Ovary (tissue), 9 donors: ENCODE measurements around the gene MEGF6. TPM values are rescaled to one million over a fixed set of nuclear protein-coding genes. Genes with fewer than 3 reads are reported as not detected.
A peak's percentile ranks its signal among the peaks of the same experiment; 100 is the strongest.

Experiments used
- DNase-seq, 5 donors: peaks; one replicate each; pipeline ENCODE4 v3.0.0-alpha.2; 2019 to 2020
- H3K27ac ChIP-seq, 2 donors: fragments of 200-600 bp; one replicate each; pipeline versions ENCODE4 v1.5.1 to v1.8.0; 2019 to 2022
- H3K27me3 ChIP-seq: fragments of 200-600 bp; one replicate; pipeline ENCODE4 v1.8.0; 2022
- H3K36me3 ChIP-seq: fragments of 200-600 bp; sonication (generic); one replicate; pipeline ENCODE4 v1.5.1; 2019
- H3K4me1 ChIP-seq: one replicate; pipeline ENCODE4 v1.8.1; 2013; ENCODE audit warnings: mild to moderate bottlenecking, moderate library complexity; ENCODE audit not compliant: insufficient read depth
- H3K4me3 ChIP-seq: fragments of 200-600 bp; sonication (generic); one replicate; pipeline ENCODE4 v1.5.1; 2017
- H3K9me3 ChIP-seq, 2 donors: fragments of 200-600 bp in 1 of 2; sonication (generic) in 1 of 2; one replicate each; pipeline versions ENCODE4 v1.5.1 to v1.8.1; 2013 to 2019; ENCODE audit warnings: mild to moderate bottlenecking in 1 of 2, moderate library complexity in 1 of 2
- CTCF ChIP-seq, 3 donors: fragments of 450-650 bp in 2 of 3; fragments of 200-600 bp in 1 of 3; IDR thresholded peaks; one replicate each; pipeline versions ENCODE4 v1.5.1 to v1.8.0; 2016 to 2022; ENCODE audit warnings: antibody characterized with exemption in 3 of 3, mild to moderate bottlenecking in 1 of 3
- EP300 ChIP-seq: sonication (generic); formaldehyde crosslinking; IDR thresholded peaks from one replicate; pipeline ENCODE4 v1.6.1; 2017; ENCODE audit warnings: antibody characterized with exemption
- POLR2A ChIP-seq: fragments of 450-650 bp; IDR thresholded peaks from one replicate; pipeline ENCODE4 v1.6.1; 2017; ENCODE audit warnings: antibody characterized with exemption, mild to moderate bottlenecking, moderate library complexity
- WGBS, 3 donors: extraction: QIAGEN DNeasy Blood & Tissue Kit in 1 of 3; methylation state at CpG; one replicate each; pipeline versions ENCODE4 v1.1.5 to v1.1.7; 2013 to 2017; 5-methylcytosine and 5-hydroxymethylcytosine counted together
- intact Hi-C, 4 donors: fragments of 100-400 bp; cut with DNase I; formaldehyde crosslinking; loops; one replicate each; pipeline versions ENCODE4 v1.11.0 to v1.15.1; 2022 to 2023
- polyA plus RNA-seq, 2 donors: library from polyadenylated mRNA; stranded (reverse); fragments of 200-250 nt in 1 of 2; fragments of 350-450 nt in 1 of 2; fragmentation: Illumina TruSeq in 1 of 2; extraction: RNeasy Lipid Tissue Mini Kit (QIAGEN cat#74804) in 1 of 2; gene quantifications; one replicate each; pipeline ENCODE4 v1.2.3, GENCODE V29; 2013 to 2014
- total RNA-seq, 7 donors: library from RNA; depleted of rRNA in 2 of 7; stranded (reverse); fragments of >200 nt in 2 of 7; fragmentation: NEBNext Ultra II Directional in 3 of 7; extraction: Animal tissue kit (Norgen Biotek cat#: 25700) in 3 of 7; gene quantifications; one replicate each; pipeline versions ENCODE4 v1.1.0 to v1.2.4, GENCODE V29; 2016 to 2023
- donor health status: DM: no; HTN: no; CAD: no; lungs with moderate emphysema.
- donor health status: DM: no; HTN: no; CAD: no.
- donor health status: Bipolar disorder and iron deficiency.
- donor health status: DM: yes; HTN: yes; CAD: no.
- donor health status: DM: no; HTN: no; CAD: no.
- donor health status: DM: yes; HTN: yes; CAD: no.

Gene MEGF6
- total and polyA plus RNA-seq, 9 donors, result 0.10 to 117 (median 12.5) TPM

DNA sequence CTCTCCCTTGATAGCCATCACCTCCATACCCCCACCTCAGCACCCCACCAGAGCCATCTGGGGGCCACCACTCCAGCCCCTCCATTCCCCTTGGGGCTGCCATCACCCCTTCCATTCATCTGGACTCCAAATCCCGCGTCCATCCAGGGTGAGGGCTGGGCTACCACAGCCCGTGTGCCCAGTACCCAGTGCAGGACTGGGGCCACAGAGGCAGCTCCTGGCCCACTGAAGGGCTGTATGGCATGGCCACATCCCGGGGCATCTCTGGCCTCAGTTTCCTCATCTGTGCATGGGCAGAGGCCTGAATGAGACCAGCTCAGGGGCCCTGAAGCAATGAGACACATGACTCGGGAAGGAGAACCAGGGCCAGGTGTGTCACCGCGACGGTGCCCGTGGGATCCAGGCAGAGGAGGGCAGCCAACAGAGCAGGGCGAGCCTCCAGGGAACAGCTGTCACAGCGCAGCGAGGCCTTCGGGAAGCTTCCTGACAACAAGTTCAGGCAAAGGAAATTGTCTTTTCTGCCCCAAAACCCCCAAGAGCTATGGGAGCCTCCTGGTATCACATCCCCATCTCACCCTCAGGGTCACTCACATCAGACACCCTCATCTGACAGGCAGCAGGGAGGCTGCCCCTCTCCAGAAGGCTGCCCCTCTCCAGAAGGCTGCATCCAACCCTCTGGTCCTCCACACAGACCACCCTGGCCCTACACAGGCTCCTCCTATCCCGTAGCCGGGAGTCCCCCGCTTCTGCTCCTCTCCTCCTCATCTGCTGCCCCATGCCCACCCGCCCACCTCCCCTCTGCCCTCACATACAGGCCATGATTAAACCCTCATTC lies 76.3 kb downstream of the MEGF6 start:
- intact Hi-C loops, result no loop called here

DNA sequence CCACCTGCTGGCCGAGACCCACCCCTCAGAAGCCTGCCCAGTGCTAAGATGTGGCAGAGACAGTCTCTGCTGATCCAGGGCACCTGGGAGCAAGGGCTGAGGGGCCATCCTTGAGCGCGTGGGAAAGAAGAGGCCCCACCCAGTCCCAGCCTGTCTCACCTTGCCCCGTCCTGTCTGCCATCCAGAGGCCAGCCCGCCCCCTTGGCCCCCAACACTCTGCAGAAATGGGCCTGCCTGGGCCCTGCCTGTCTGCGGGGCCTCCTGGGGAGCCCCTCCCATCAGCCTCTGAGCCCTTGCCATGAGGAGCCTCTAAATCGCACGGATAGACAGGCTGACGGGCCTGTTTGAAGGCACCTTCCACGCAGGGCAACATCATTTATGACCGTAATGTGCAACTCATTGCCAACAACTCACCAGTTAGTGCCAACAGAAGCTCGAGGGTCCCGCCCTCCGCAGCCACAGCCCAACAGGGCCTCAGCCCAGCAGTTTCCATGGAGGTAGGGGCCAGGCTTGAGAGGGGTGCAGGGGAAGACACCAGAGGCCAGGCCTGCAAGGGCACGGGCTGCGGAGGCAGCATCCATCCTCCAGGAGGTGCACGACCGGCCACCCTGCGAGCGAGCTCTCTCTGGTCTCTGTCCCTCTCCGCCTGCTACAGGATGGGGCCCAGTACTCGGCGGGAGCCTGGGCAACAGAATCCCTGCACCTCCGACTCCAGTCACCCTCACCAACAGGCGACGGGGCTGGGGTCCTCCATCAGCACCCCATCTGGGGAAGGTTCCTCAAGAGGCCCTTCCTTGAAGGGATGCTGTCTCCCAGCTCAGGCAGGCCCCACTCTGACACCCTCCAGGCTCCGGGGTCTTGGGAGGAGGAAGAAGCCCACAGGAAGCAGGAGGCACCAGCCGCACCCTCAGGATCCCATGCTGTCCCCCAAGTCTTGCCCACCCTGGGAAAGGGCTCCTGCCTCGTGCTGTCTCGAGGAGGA lies 78.0 kb downstream of the MEGF6 start:
- intact Hi-C loops, result no loop called here

More for the DNA sequence above, 76.3 kb downstream of the MEGF6 start:
- Histone ChIP-seq H3K27ac (no peak overlapping the region), H3K4me1 (peaks cover 4% of the 10 kb centered on the region), H3K27me3 (no peaks in the 10 kb centered on the region), H3K36me3 (no peaks in the 10 kb centered on the region), H3K4me3 (no peak overlapping the region), H3K9me3 (no peaks in the 10 kb centered on the region)
- DNase-seq, result no peak
- 66 to 79% (median 77%) methylated on average over 16 to 17 of the region's 17 CpGs for WGBS, 3 donors
- no peak for TF ChIP-seq EP300
- no peak for TF ChIP-seq POLR2A
- no peak for TF ChIP-seq CTCF (IDR thresholded peaks at IDR 0.05)

DNA sequence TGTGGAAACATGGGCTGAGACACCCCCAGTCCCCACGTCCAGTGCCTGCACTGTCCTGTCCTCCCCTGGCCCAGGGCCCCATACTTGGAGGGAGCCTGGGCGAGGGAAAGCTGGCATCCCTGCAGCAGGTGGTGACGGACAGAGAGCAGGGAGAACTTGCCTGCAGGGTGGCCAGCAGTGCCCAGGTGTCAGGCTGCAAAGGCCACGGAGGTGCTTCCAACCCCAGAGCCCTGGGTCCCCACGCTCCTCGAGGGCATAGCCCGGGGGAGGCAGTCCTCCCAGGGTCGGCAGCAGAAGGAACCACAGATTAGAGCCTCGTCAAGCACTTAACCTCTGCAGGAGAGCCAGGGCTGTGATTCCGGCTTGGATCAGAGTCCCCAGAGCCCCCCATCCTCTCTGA lies 79.4 kb downstream of the MEGF6 start:
- H3K27ac ChIP-seq, result peak overlapping the region; percentile 4 to 32
- peaks cover 6% of the 10 kb centered on the region for H3K4me1 ChIP-seq
- no peak for DNase-seq
- no peaks in the 10 kb centered on the region for H3K27me3 ChIP-seq
- no peaks in the 10 kb centered on the region for H3K9me3 ChIP-seq
- 59 to 65% (median 64%) methylated on average over 10 of the region's 10 CpGs for whole genome bisulfite sequencing, 3 donors
- no peak overlapping the region for H3K4me3 ChIP-seq
- H3K36me3 ChIP-seq, result no peaks in the 10 kb centered on the region
- TF ChIP-seq EP300 (no peak), CTCF (IDR thresholded peaks at IDR 0.05) (no peak), POLR2A (no peak)
- intact Hi-C loops, result no loop called here

More for the DNA sequence above, 78.0 kb downstream of the MEGF6 start:
- WGBS, 3 donors, result 87 to 91% (median 87%) methylated on average over 30 of the region's 30 CpGs
- Histone ChIP-seq H3K27ac (no peak overlapping the region), H3K4me3 (no peak overlapping the region), H3K36me3 (no peaks in the 10 kb centered on the region), H3K4me1 (peaks cover 6% of the 10 kb centered on the region), H3K27me3 (no peaks in the 10 kb centered on the region), H3K9me3 (no peaks in the 10 kb centered on the region)
- TF ChIP-seq POLR2A, result no peak
- no peak for DNase-seq

- peak overlapping the region; percentile 60 for H3K4me3 ChIP-seq
- H3K27ac ChIP-seq, result peak overlapping the region; percentile 4 to 32
- intact Hi-C loops, result no loop called here
- peaks cover 6% of the 10 kb centered on the region for H3K4me1 ChIP-seq
- WGBS, 3 donors, result 1% methylated on average over 49 to 96 of the region's 96 CpGs
- no peak for TF ChIP-seq EP300
- peak; percentile 22 for TF ChIP-seq POLR2A
- no peaks in the 10 kb centered on the region for H3K36me3 ChIP-seq
- no peaks in the 10 kb centered on the region for H3K27me3 ChIP-seq
- no peaks in the 10 kb centered on the region for H3K9me3 ChIP-seq
- DNase-seq, result peak; percentile 68 to 86 (median 74)
Measured at GRCh38 chr1:3530926-3531818, 80.1 kb downstream of the MEGF6 start.
